GM21526 (cell line): Measurements from ENCODE around the gene DPM2.

Experiments used
- ATAC-seq: cut with Tn5 transposase; IDR thresholded peaks from one replicate; pipeline ENCODE4 v1.9.1; 2021; ENCODE audit warnings: moderate library complexity; ENCODE audit not compliant: unreplicated experiment, low FRiP score

The DPM2 gene

DNA sequence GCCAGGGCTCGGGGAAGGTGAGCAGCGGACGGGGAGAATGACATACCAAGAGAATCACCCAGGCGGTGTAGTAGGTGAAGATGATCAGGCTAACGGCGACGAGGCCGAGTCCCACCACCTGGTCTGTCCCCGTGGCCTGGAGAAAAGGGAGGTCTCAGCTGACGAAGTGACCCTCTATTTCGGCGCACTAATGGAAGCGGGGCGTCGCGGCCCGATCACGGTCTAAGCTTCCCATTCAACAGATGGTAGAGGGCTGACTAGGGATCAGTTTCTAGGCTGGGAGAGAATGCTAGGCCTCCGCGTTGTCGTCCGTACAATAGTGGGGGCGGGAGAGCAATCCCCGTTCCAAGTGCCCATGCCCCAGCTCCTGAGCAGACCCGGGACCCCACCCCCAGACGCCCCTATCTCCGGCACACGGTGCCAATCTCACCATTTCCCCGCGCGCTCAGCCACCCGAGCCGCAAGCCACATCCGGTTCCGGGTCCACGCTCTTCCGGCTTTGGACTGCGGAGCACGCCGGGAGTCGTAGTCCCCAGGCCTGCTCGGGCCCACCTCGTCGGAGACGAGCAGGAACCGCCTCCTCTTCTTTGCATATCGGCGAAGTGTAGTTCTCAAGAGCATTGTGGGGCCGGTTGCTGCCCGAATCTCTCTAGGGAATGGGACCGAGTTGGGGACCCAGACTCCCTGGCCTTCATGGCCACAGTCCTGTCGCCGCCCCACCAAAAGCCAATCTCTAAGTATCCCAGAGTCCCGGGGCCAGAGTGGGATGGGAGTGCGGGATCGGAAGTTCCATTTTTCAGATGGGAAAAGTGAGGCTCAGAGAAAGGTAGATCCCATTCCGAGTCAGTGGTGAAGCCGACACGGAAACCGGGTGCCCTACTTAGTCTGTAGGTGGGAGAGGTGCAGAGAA lies at the start of gene DPM2:
Gene DPM2 (minus strand): TSS at position 467 of the 910 bp plus-strand sequence. CDS start 34 bp downstream, at position 433.
- peak; percentile 73 for ATAC-seq

- no peak for ATAC-seq
Observed at GRCh38 chr9:127987103-127987614, 49.5 kb upstream of the DPM2 start.

DNA sequence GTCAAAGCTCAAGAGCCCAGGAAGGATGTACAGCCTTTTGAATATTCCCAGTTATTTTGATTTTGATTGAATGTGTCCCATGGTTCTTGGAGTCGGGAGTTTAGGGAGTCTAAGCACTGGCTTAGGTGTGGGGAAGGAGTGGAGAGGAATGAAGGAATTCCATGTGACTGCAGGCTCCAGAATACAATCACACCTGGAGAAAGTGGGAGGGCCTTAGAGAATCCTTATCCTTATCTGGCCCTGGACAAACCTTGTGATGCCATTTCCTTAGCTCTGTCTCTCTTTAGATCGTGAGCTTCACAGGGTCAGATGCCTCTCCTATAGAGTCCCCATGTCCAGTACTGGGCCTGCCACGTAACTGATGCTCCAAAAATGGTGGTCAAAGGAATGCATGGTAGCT lies 47.4 kb upstream of the DPM2 start:
- ATAC-seq, result no peak

DNA sequence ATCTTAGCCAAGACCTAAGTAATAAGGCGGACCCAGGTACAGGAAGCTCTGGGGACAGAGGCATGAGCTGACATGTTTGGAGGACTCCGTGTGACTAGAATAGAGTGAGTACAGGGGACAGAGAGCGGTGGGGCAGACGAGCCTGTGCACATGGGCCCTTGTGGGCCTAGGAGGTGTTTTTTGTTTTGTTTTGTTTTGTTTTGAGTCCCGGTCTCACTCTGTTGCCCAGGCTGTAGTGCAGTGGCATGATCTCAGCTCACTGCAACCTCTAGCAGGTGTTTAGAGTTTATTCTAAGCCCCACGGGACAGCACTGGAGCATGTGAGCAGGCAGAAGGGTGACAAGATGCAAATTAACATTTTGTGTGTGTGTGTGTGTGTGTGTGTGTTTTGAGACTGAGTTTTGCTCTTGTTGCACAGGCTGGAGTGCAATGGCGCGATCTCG lies 46.2 kb upstream of the DPM2 start:
- ATAC-seq, result peak; percentile 31

- no peak for ATAC-seq
Observed at GRCh38 chr9:127982912-127983311, 45.3 kb upstream of the DPM2 start.

DNA sequence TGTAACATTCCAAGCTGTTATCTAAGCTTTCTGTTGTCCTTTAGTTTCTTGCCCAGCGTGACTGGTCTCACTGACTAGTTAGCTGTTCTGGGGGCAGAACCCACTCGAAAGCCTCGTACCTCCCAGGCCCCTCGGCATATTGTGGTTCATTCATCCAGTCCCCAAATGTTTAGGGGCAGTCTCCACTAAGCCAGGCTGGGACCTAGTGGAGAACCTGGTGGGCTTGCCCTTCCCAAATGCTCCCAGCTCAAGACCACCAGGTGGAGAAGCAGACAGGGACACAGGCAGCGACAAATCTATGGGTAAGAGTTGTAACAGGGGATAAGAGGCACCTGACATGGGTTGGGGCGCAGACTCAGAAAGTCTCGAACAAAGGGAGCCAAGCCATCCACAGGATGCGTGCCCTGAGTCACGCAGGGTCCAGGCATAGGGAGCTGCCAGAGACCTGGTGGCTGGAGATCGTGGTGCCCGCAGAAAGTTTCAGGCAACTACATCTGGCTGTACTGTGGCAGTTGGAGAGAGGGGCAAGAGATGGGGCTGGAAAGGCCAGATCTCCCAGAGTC lies 44.0 kb upstream of the DPM2 start:
- no peak for ATAC-seq

DNA sequence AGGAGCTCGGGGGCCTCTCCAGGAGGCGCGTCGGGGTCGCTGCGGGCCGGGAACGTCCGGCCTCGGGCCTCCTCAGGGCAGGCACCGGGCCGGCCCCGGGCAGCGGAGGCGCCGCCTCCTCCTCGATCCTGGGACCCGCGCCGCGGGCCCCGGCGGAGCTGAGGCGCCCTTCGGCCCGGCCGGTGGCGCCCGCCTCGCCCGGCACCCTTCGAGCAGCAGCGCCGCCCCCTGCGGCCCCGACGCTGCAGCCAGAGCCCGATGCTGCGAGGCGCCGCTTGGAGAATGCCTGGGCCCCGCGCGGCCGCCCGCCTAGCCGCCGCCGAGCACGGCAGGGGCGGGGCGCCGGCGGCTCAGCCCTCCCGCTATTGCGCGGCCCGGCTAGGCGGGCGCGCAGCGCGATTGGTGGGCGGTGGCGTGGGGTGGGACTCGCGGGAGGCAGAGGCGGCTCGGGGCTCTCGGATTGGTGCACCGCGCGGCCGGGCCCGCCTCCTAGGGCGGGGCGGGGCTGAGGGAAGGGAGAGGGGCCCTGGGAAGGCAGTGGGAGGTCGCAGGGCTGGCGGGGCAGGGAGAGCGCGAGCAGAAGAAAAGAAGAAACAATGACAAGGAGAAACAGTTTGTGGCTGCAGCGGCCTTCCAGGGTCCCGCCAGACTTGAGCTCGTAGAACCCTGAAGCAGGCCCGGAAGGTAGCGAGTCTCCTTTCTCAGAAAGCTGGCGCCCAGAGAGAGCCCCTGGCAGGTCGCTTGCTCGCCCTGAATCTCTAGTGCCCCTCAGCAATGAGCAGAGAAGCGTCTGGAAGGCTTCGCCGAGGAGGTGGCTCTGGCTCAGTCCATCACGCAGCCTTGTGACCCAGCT lies 43.3 kb upstream of the DPM2 start, which contains the start of gene EEIG1:
Gene EEIG1 (minus strand): TSS at position 284 of the 853 bp plus-strand sequence. CDS start 852 bp downstream, outside the sequence.
- ATAC-seq, result peak; percentile 60

GRCh38 chr9:127980060-127980705 lies 42.5 kb upstream of the DPM2 start:
- peak; percentile 5 for ATAC-seq

DNA sequence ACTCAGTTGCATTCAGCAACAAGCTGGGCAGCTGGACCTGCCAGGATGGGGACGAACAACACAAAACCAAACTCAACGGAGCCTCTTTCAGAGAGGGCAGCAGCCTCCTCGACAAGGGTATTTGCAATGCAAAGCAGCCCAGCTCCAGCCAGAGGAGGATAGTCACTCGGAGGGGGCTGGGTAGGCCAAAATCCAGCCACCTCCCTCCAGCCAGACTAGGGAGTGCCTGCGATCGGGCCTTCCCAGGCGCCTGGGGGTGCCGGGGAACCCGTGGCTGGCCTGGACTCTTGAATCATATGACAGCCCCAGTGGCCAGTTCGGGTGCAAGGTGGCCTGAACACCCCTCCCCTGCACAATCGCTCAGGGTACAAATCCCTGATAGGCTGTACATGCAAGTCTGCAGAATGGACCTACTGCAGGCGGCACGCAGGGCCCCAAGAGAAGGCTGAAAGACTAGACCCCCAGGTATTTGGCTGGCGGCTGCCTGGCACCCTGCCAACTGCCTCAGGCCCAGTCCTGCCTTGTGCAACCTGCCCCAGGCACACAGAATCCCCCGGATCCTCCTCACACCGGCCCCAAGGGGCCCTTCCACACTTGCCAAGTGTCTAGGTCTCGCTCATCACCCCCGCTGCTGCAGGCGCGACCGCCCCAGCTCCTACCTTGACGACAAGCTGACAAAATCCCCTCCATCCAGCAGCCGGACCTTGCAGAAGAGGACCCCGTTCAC lies 41.8 kb upstream of the DPM2 start:
- ATAC-seq, result no peak

- no peak for ATAC-seq
Observed at GRCh38 chr9:127979015-127979332, 41.3 kb upstream of the DPM2 start.

DNA sequence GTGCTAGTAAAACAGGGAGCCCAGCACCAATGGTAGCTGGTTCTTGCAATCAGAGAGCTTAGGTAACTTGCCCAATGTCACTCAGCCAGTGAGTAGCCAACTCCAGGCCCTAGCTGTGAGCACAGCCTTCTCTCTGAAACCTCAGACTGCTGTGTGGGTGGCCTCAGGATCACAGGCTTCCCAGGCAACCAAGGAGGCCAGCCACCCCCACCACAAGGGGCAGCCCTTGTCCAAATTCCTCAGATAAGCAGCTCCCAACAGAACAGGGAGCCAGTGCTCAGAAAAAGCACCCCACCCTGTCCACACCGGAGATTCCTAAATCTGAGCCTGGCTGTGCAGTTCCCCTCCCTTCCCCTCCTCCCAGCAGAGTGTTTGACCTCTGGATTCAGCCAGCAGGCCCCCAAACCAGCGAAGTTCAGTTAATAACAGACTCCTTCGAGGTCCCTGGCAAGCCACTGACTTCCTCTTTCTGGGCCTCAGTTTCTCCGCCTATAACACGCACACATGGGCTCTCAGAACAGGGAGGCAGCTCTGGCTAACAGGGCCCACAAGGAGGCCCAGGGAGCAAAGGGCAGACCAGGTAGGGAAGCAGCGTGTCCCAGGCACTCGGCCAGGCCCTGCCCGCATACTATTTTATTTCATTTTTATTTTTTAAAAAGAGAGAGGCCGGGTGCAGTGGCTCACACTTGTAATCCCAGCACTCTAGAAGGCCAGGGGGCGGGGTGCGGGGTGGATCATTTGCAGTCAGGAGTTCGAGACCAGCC lies 40.4 kb upstream of the DPM2 start:
- ATAC-seq, result no peak

DNA sequence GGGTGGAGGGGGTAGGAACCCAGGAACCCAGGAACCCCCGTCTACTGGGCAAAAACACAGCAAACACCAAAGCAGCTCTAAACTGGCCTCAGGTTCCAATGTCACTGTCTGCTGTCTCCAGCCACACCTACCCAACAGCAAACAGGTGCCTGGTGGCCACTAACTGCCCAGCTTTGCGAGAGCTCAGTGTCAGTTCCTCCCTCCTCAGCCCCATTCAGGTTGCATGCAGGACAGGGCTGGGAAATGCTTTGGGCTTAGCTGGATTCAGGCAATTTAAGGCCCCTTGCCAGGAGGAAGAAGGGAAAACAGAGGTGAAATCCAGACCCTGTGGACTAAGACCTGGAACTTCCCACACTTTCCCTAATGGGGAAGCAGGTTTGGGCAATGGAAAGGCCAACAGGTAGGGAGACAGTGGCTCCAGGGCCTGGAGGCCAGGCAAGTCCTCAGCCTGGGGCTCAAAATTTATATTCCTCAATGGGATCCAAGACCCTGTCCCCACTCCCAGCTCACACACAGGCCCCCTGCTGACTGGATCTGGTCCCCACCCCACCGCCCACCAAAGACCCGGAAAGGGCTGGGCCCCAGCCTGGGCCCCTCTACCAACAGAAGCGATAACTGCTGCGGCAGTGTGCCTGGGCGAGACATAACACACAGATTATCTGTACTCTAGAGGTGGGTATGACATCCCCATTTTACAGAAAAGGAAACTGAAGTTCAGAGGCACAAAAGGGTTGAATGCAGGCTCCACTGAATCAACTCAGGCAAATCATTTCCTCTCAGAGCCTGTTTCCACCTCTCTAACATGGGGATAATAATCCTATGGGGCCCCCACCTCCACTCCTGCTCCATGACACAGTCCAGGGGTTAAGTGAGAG lies 39.6 kb upstream of the DPM2 start:
- no peak for ATAC-seq

- no peak for ATAC-seq
Observed at GRCh38 chr9:127976498-127976897, 38.8 kb upstream of the DPM2 start.

- no peak for ATAC-seq
Observed at GRCh38 chr9:127975376-127976315, 38.0 kb upstream of the DPM2 start.

GRCh38 chr9:127974769-127975261 lies 37.2 kb upstream of the DPM2 start:
- no peak for ATAC-seq

GRCh38 chr9:127974001-127974768 lies 36.5 kb upstream of the DPM2 start:
- no peak for ATAC-seq
